ENCODE results near the gene NRP2. TPM values are rescaled to one million over a fixed set of nuclear protein-coding genes. Genes with fewer than 3 reads are reported as not detected.

Gene NRP2
- total and polyA plus RNA-seq, 11 donors, result 2.0 to 57.5 (median 4.7) TPM

GRCh38 chr2:205759732-205760131, 77.4 kb downstream of the NRP2 start:
- peaks cover 0 to 59% (median 25%) of the 10 kb centered on the region in 12 donors for H3K4me1 ChIP-seq

GRCh38 chr2:205760157-205760556, 77.9 kb downstream of the NRP2 start:
- H3K27ac ChIP-seq, result peak overlapping the region in 1 of 12 donors; percentile 75
- ATAC-seq (no peak), DNase-seq (no peak)
- 90 to 96% (median 91%) methylated on average over 6 of the region's 6 CpGs for WGBS, 4 donors
- H3K9me3 ChIP-seq, result no peaks in the 10 kb centered on the region
- H3K4me1 ChIP-seq, result peaks cover 0 to 55% (median 25%) of the 10 kb centered on the region in 12 donors
- H3K27me3 ChIP-seq, result peaks cover 0 to 10% (median 0%) of the 10 kb centered on the region in 9 donors
- intact Hi-C loops (cut with DNase I), result loop anchor here in 6 of 10 donors (5.0 to 10.0 kb wide), 5 partner anchors 75 to 1438 kb away; partner anchors contain the start of gene NRP2 (in 3 of the 6)
- no peak overlapping the region for H3K4me3 ChIP-seq
- no peak for TF ChIP-seq CTCF (IDR thresholded peaks at IDR 0.05)
- no peak for TF ChIP-seq POLR2A (IDR thresholded peaks at IDR 0.05)
- peaks cover 0 to 26% (median 0%) of the 10 kb centered on the region in 9 donors for H3K36me3 ChIP-seq

More at GRCh38 chr2:205759732-205760131, 77.4 kb downstream of the NRP2 start:
- H3K36me3 ChIP-seq, result peaks cover 0 to 24% (median 0%) of the 10 kb centered on the region in 9 donors
- ATAC-seq, result no peak
- peaks cover 0 to 7% (median 0%) of the 10 kb centered on the region in 9 donors for H3K27me3 ChIP-seq
- no peak for TF ChIP-seq CTCF (IDR thresholded peaks at IDR 0.05)
- WGBS, 4 donors, result 87 to 95% (median 93%) methylated on average over 1 of the region's 1 CpG
- DNase-seq, result no peak
- H3K27ac ChIP-seq, result peak overlapping the region in 1 of 12 donors; percentile 75
- intact Hi-C loops (cut with DNase I), result loop anchor here in 7 of 10 donors (5.0 to 10.0 kb wide), 7 partner anchors 52 to 1437 kb away; partner anchors contain the start of gene NRP2 (in 3 of the 7)
- no peak overlapping the region for H3K4me3 ChIP-seq
- no peaks in the 10 kb centered on the region for H3K9me3 ChIP-seq

GRCh38 chr2:205761421-205761820, 79.1 kb downstream of the NRP2 start:
- peaks cover 0 to 10% (median 2%) of the 10 kb centered on the region in 9 donors for H3K27me3 ChIP-seq
- no peak for DNase-seq
- no peak for ATAC-seq
- no peak overlapping the region for H3K4me3 ChIP-seq
- 93 to 98% (median 96%) methylated on average over 4 of the region's 4 CpGs for WGBS, 4 donors
- H3K36me3 ChIP-seq, result peaks cover 0 to 37% (median 0%) of the 10 kb centered on the region in 9 donors
- intact Hi-C loops (cut with DNase I), result loop anchor here in 6 of 10 donors (5.0 to 10.0 kb wide), 5 partner anchors 77 to 1439 kb away; partner anchors contain the start of gene NRP2 (in 3 of the 6)
- H3K27ac ChIP-seq, result peak overlapping the region in 1 of 12 donors; percentile 75
- H3K9me3 ChIP-seq, result no peaks in the 10 kb centered on the region
- TF ChIP-seq POLR2A (IDR thresholded peaks at IDR 0.05) (no peak), CTCF (IDR thresholded peaks at IDR 0.05) (no peak)
- H3K4me1 ChIP-seq, result peaks cover 0 to 42% (median 25%) of the 10 kb centered on the region in 12 donors

GRCh38 chr2:205762881-205763280, 80.6 kb downstream of the NRP2 start:
- TF ChIP-seq CTCF (IDR thresholded peaks at IDR 0.05) (no peak), POLR2A (IDR thresholded peaks at IDR 0.05) (no peak)
- DNase-seq (no peak), ATAC-seq (no peak)
- H3K27me3 ChIP-seq, result peaks cover 0 to 10% (median 2%) of the 10 kb centered on the region in 9 donors
- no peak overlapping the region for H3K4me3 ChIP-seq
- peaks cover 0 to 38% (median 24%) of the 10 kb centered on the region in 12 donors for H3K4me1 ChIP-seq
- peak overlapping the region in 1 of 12 donors; percentile 85 for H3K27ac ChIP-seq
- intact Hi-C loops (cut with DNase I), result loop anchor here in 6 of 10 donors (5.0 to 10.0 kb wide), 5 partner anchors 78 to 1441 kb away; partner anchors contain the start of gene NRP2 (in 3 of the 6)
- H3K9me3 ChIP-seq, result no peaks in the 10 kb centered on the region
- H3K36me3 ChIP-seq, result peaks cover 0 to 44% (median 0%) of the 10 kb centered on the region in 9 donors
